Astrocyte of the hippocampus (primary cell): ENCODE measurements around the gene LEMD1.

Experiments used
- DNase-seq: peaks from one replicate; pipeline ENCODE4 v3.0.0; 2011; ENCODE audit warnings: low read depth, low spot score

LEMD1 gene

GRCh38 chr1:205354259-205355074, 67.4 kb downstream of the LEMD1 start:
- peak; percentile 82 for DNase-seq

- DNase-seq = no peak
Measured at GRCh38 chr1:205353612-205354011, 68.2 kb downstream of the LEMD1 start.

DNA sequence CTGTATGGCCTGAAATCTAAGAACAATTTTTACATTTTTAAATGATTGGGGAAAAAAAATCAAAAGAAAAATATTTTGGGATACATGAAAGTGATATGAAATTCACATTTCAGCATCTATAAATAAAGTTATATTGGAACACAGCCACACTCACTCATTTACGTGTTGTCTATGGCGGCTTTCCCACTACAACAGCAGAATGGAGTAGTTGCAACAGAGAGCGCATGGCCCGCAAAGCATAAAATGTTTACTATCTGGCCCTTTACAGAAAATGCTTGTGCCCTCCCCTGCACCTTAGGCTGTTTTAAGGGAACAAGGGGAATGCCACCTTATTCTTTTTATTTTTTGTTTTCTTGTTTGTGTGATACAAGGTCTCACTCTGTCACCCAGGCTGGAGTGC, 68.7 kb downstream of the LEMD1 start:
- DNase-seq = no peak

DNA sequence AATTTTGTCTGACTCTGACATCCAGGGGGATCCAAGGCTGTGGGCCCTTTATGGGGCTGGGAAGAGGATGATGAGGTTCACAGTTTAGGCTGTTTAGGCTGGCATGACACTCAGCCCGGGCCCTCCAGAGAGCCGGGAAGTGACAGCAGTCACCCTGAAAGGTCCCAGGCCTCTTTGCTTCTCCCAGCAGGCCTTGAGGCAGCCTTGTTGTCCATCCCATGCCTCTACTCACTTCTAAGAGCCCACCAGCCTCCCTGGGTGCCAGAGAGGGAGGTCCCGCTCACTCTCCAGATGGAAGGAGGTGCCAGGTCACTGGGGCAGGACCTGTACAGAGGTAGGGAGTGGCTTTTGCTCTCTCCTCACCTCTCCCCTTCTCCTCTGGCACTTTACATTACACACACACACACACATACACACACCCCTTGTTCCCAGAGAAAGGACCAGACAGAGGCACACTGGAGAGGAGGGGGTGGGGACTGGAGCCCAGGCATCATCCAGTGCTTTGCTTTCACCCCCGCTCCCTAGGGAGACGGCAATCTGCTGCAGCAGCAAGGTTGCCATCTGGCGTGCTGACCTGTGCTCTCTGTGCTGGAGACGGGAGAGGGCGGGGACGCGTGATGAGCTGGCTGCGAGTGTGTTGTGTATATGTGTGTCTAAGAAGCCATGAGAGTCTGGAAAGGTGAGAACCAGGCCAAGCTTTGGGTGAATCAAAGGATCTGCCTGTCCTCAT, 69.7 kb downstream of the LEMD1 start:
- no peak for DNase-seq

DNA sequence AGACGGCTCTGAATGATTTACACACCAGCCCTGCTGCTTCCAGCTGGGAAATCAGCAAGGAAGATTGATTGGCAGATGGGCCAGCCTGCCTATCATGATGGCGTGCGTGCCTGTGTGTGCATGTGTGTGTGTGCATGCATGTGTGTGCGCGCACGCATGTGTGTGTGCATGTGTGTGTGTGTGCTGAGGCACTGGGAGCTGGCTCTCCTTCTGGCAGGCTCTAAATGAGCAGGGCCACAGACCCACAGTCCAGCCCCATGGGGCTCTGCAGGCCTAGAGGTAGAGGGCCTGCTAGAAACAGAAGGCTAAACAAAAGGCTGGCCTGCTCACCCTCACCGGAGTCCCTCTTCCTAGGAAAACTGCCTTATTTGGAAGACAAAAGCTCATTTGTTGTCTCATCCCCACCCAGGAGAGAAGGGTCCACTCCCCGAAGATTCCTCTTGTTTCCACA, 71.1 kb downstream of the LEMD1 start:
- DNase-seq = no peak

DNA sequence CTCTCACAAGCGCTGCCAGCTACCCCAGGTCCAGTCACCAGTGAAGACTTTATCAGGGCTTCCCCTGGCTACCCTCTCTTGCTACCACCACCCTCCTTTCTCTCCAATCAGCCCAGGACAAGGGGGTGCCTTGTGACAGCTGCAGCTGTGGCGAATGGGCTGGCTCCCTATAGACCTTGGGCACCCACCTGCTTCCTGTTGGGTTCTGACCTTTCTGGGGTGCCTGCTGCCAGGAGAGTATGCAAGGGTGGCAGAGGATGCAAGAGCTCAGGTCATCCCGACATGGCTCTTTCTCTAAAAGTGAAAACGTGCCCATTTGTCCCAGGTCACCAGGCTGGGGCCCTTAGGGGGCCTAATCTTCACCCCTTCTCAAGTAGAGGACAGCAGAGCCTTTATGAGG, 71.7 kb downstream of the LEMD1 start:
- no peak for DNase-seq

- peak; percentile 47 for DNase-seq
Measured at GRCh38 chr1:205348554-205349487, 73.0 kb downstream of the LEMD1 start.

- DNase-seq = peak; percentile 63
Measured at GRCh38 chr1:205346956-205347574, 74.8 kb downstream of the LEMD1 start.

DNA sequence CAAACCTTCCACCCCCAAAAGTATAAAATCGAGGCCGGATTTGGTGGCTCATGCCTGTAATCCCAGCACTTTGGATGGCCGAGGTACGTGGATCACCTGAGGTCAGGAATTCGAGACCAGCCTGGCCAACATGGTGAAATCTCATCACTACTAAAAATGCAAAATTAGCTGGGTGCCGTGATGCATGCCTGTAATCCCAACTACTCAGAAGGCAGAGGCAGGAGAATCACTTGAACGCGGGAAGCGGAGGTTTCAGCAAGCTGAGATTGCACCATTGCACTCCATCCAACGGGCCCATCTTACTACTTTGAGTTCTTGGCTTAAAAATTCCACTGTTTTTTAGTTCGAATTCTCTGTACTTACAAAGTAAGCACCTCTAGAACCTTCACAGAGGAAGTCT, 76.1 kb downstream of the LEMD1 start:
- DNase-seq = no peak

DNA sequence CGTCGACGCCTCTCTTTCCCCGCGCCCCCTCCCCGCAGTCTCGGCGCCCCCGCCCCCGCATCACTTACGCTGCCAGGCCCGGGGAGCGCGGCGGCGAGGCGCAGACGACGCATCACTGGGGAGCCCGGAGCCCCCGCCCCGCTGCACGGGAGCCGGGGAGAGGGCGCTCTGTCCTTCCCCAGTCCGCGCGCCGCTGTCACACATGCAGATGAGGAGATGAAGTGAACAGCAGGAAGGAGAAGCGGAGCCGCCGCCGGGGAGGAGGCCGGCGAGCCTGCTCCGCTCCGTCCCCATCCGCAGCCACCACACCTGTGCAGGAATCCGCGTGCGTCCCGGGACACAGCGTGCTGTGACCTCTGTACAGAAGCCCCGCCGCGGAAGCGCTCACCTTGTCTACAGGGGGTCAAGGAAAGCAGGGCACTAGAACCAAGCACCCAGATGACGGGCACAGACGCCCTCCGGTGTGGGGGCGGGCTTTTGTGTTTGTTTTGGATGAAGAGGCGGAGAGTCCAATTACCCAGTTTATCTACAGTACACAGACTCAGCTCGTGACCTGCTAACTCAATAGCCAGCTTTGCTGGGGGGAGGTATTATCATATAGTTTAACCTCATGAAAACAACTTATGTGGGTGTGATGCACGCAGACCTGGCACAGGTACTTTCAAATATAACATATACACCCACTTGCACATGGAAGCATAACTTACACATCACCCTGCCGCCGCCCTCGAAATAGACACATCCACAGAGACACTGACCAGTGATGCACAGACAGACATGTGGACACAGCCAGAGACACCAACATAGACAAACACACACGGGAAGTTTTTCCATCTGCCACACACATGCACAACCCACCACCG, 77.6 kb downstream of the LEMD1 start:
- peak; percentile 50 for DNase-seq

- DNase-seq = peak; percentile 49
Measured at GRCh38 chr1:205343431-205344065, 78.3 kb downstream of the LEMD1 start.

GRCh38 chr1:205342986-205343385, 78.9 kb downstream of the LEMD1 start:
- no peak for DNase-seq

GRCh38 chr1:205340676-205341075, 81.2 kb downstream of the LEMD1 start:
- no peak for DNase-seq

- no peak for DNase-seq
Measured at GRCh38 chr1:205339717-205340116, 82.1 kb downstream of the LEMD1 start.

- no peak for DNase-seq
Measured at GRCh38 chr1:205339197-205339702, 82.6 kb downstream of the LEMD1 start.

DNA sequence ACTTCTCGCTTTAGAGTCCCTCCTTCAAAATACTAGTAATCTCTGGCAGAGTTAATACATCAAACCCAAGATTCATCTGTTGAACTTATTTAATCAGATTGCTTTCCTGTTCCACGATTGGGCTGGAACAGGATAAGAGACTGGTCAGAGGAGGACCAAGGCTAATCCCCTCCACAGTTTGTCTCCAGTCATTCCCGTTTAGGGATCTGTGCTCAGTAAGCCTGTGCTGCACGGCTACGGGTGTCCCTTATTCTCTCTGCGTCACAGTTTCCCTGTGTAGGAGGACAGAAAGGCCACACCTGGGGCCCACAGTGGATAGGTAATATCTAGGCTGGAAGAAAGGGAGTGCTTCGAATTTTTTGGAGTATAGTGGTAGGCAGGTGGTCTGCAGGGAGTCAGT, 83.8 kb downstream of the LEMD1 start:
- DNase-seq = no peak

DNA sequence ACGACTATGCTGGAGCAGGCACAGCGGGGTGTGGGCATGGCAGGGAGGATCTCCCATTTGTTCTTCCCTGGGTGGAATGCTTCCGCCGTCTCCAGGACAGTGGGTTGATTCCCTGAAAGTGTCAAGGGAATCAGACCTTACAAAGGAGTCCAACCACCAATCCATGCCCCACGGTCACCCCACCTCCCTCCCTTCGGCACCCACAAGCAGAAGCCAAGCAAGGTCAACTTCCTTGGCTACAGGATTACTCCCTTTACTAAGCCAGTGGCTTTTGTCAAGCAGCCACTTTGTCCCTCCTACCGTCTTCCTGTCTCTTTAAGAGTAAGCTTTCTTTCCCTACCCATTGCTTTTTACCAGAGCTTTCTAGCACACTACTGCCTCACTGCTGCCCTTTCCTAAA, 84.4 kb downstream of the LEMD1 start:
- no peak for DNase-seq

- peak; percentile 90 for DNase-seq
Measured at GRCh38 chr1:205335692-205336091, 86.2 kb downstream of the LEMD1 start.

GRCh38 chr1:205332015-205332791, 89.7 kb downstream of the LEMD1 start:
- DNase-seq = no peak
